Vagina (tissue), 2 donors: ENCODE data around the gene PLCL1. TPM values are rescaled to one million over a fixed set of nuclear protein-coding genes. Genes with fewer than 3 reads are reported as not detected.
"Not testable (repeated sequence)": the region's sequence is repeated elsewhere in the genome, so short reads cannot be mapped to it uniquely, and the experiment has no call there.

Experiments
- DNase-seq, 2 donors: peaks; one replicate each; pipeline ENCODE4 v3.0.0-alpha.2; 2017; ENCODE audit errors: extremely low spot score in 2 of 2
- H3K27ac ChIP-seq: fragments of 200-600 bp; sonication (generic); one replicate; pipeline ENCODE4 v1.5.1; 2019
- H3K27me3 ChIP-seq: fragments of 200-600 bp; sonication (generic); one replicate; pipeline ENCODE4 v1.5.1; 2019
- H3K36me3 ChIP-seq, 2 donors: fragments of 200-600 bp; sonication (generic); one replicate each; pipeline ENCODE4 v1.5.1; 2017 to 2019
- H3K4me1 ChIP-seq: fragments of 200-600 bp; sonication (generic); one replicate; pipeline ENCODE4 v1.5.1; 2019
- H3K4me3 ChIP-seq, 2 donors: fragments of 200-600 bp; sonication (generic); 1 replicate in 1 of 2; 2 replicates in 1 of 2; pipeline ENCODE4 v1.5.1; 2016 to 2019
- H3K9me3 ChIP-seq: fragments of 200-600 bp; sonication (generic); one replicate; pipeline ENCODE4 v1.5.1; 2019
- CTCF ChIP-seq, 3 experiments: fragments of 450-650 bp in 2 of 3; fragments of 200-600 bp in 1 of 3; sonication (generic) in 1 of 3; IDR thresholded peaks; one replicate each; pipeline ENCODE4 v1.5.1; 2017 to 2019; ENCODE audit warnings: antibody characterized with exemption in 3 of 3, mild to moderate bottlenecking in 2 of 3, moderate library complexity in 2 of 3
- POLR2A ChIP-seq, 2 donors: fragments of 450-650 bp; IDR thresholded peaks; one replicate each; pipeline ENCODE4 v1.6.1; 2017; ENCODE audit warnings: antibody characterized with exemption in 2 of 2, mild to moderate bottlenecking in 2 of 2, moderate library complexity in 2 of 2
- POLR2AphosphoS5 ChIP-seq, 2 donors: sonication (generic); formaldehyde crosslinking; IDR thresholded peaks; one replicate each; pipeline ENCODE4 v1.9.0; 2017; ENCODE audit warnings: antibody characterized with exemption in 2 of 2, mild to moderate bottlenecking in 2 of 2, low read depth in 1 of 2; ENCODE audit not compliant: insufficient read depth in 1 of 2
- intact Hi-C: fragments of 100-400 bp; cut with DNase I; formaldehyde crosslinking; loops from one replicate; pipeline ENCODE4 v1.15.1; 2023
- total RNA-seq: library from RNA; depleted of rRNA; stranded (reverse); fragments of >200 nt; gene quantifications from one replicate; pipeline ENCODE4 v1.2.3, GENCODE V29; 2016

The PLCL1 gene
- total RNA-seq, 1 donor from 2014 or later: 6.6 TPM

GRCh38 chr2:198012025-198012424, 207.6 kb downstream of the PLCL1 start:
- no peak for DNase-seq
- H3K4me1 ChIP-seq: no peaks in the 10 kb centered on the region
- no peak for TF ChIP-seq POLR2A (IDR thresholded peaks at IDR 0.05)
- TF ChIP-seq POLR2AphosphoS5 (IDR thresholded peaks at IDR 0.05; ENCODE audit: insufficient read depth in 1 of 2, low read depth in 1 of 2): no peak
- TF ChIP-seq CTCF (IDR thresholded peaks at IDR 0.05): no peak
- H3K27ac ChIP-seq: no peak overlapping the region
- intact Hi-C loops: no loop called here
- H3K36me3 ChIP-seq: no peaks in the 10 kb centered on the region
- H3K9me3 ChIP-seq: peaks cover 7% of the 10 kb centered on the region
- H3K4me3 ChIP-seq: no peak overlapping the region
- H3K27me3 ChIP-seq: no peaks in the 10 kb centered on the region

DNA sequence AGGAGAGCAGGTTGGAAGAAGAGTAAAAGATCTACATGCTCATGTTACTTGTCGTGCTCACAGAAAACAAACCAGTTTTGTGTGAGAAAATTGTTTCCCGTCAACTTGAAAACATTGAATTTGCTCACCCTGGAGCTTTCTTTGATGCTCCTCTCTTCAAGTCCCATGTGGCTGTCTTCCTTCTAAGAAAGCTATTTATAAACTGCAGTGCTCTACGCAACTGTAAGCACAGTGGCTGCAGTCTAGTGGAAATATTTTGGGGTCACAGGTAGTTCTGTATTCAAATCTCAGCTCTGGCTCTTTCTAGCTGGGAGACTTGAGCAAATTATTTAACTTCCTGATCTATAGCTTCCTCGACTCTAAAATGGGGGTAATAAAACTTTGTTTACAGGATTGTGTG, 211.8 kb downstream of the PLCL1 start:
- H3K9me3 ChIP-seq: peaks cover 7% of the 10 kb centered on the region
- H3K4me1 ChIP-seq: no peaks in the 10 kb centered on the region
- intact Hi-C loops: no loop called here
- H3K27ac ChIP-seq: no peak overlapping the region
- DNase-seq: no peak
- H3K36me3 ChIP-seq: no peaks in the 10 kb centered on the region
- H3K27me3 ChIP-seq: no peaks in the 10 kb centered on the region
- no peak overlapping the region for H3K4me3 ChIP-seq
- no peak for TF ChIP-seq POLR2AphosphoS5 (IDR thresholded peaks at IDR 0.05; ENCODE audit: insufficient read depth in 1 of 2, low read depth in 1 of 2)
- no peak for TF ChIP-seq CTCF (IDR thresholded peaks at IDR 0.05)
- no peak for TF ChIP-seq POLR2A (IDR thresholded peaks at IDR 0.05)

GRCh38 chr2:198017068-198017467, 212.7 kb downstream of the PLCL1 start:
- Histone ChIP-seq H3K9me3 (peaks cover 4% of the 10 kb centered on the region), H3K27me3 (no peaks in the 10 kb centered on the region), H3K27ac (no peak overlapping the region), H3K4me3 (no peak overlapping the region), H3K4me1 (no peaks in the 10 kb centered on the region), H3K36me3 (no peaks in the 10 kb centered on the region)
- DNase-seq: no peak
- TF ChIP-seq CTCF (IDR thresholded peaks at IDR 0.05) (no peak), POLR2AphosphoS5 (IDR thresholded peaks at IDR 0.05; ENCODE audit: insufficient read depth in 1 of 2, low read depth in 1 of 2) (no peak), POLR2A (IDR thresholded peaks at IDR 0.05) (no peak)
- intact Hi-C loops: no loop called here

DNA sequence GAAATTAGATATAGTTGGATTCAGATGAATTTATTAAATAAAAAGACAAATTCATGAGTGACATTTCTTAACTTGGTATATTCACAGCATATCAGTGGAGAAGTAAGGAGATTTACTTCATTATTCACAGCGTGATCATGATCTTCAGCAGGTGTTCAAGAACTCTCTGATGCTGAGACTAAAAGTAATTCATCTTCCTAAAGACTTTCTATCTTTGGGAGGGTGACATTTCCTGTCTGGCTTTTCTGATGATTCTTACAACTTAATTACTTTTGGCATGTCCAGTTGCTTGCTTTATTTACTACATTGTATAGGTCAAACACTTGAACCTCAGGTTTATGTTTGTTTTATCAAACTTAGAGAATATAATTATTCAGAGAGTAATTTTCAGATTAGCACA, 224.6 kb downstream of the PLCL1 start:
- DNase-seq: no peak
- H3K27ac ChIP-seq: no peak overlapping the region
- H3K27me3 ChIP-seq: no peaks in the 10 kb centered on the region
- no peaks in the 10 kb centered on the region for H3K36me3 ChIP-seq
- H3K4me1 ChIP-seq: no peaks in the 10 kb centered on the region
- intact Hi-C loops: no loop called here
- no peak overlapping the region for H3K4me3 ChIP-seq
- TF ChIP-seq POLR2AphosphoS5 (IDR thresholded peaks at IDR 0.05; ENCODE audit: insufficient read depth in 1 of 2, low read depth in 1 of 2): no peak
- TF ChIP-seq CTCF (IDR thresholded peaks at IDR 0.05): no peak
- TF ChIP-seq POLR2A (IDR thresholded peaks at IDR 0.05): no peak
- no peaks in the 10 kb centered on the region for H3K9me3 ChIP-seq

DNA sequence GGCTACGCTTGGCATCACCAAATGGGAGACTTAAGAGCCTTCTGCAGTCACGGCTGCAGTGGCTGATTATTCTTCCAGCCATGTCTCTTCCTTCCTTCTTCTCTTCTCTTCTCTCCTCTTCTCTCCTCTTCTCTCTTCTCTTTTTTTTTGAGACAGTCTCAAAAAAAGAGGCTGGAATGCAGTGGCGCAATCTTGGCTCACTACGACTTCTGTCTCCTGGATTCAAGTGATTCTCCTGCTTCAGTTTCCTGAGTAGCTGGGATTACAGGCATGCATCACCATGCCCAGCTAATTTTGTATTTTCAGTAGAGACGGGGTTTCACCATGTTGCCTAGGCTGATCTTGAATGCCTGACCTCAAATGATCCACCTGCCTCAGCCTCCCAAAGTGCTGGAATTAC, 225.2 kb downstream of the PLCL1 start:
- H3K4me3 ChIP-seq, H3K4me1 ChIP-seq, intact Hi-C loops, H3K9me3 ChIP-seq, DNase-seq, H3K36me3 ChIP-seq, H3K27me3 ChIP-seq, H3K27ac ChIP-seq: not testable (repeated sequence)

GRCh38 chr2:198033626-198034025, 229.2 kb downstream of the PLCL1 start:
- intact Hi-C loops: no loop called here
- H3K27me3 ChIP-seq: no peaks in the 10 kb centered on the region
- H3K36me3 ChIP-seq: no peaks in the 10 kb centered on the region

More at GRCh38 chr2:198033626-198034025, 229.2 kb downstream of the PLCL1 start:
- Histone ChIP-seq H3K4me3 (no peak overlapping the region), H3K4me1 (no peaks in the 10 kb centered on the region), H3K9me3 (no peaks in the 10 kb centered on the region), H3K27ac (no peak overlapping the region)
- DNase-seq: no peak
- TF ChIP-seq POLR2AphosphoS5 (IDR thresholded peaks at IDR 0.05; ENCODE audit: insufficient read depth in 1 of 2, low read depth in 1 of 2): no peak
- no peak for TF ChIP-seq CTCF (IDR thresholded peaks at IDR 0.05)
